ENCODE results near the gene ELF5.

ELF5 gene

DNA sequence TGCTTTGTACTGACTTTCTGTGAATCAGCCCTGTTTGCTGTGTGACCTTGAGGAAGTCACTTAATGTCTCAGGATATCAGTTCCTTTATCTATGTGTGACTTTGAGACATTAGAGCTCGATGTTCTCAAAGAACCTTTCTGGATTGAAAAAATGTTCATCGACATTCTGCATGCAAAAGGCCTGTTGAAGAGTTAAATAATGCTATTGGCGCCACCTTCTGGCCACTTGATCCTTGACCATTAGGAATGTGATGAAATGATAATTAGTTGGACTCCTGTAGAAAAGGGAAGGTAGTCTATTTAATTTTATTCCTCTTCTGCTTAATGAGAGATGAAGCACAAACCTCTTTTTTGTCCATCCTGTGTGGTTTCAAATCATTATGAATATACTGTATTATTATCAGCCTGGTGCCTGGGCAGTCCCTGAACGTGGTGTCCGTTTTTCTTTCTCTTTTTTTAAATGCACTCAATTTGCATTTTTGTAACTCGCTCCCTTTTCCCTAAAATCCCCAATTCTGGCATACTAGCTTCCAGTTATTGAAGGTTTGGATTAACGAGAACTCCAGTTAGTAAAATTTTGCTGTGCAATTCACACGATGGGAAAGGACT is 20.7 kb downstream of the ELF5 start:
- DNase-seq (ENCODE audit: low read depth in 2 of 2) = peak in 1 of 2 experiments; percentile 51

GRCh38 chr11:34490304-34490703 is 23.3 kb downstream of the ELF5 start:
- no peak for DNase-seq (ENCODE audit: low read depth in 2 of 2)

GRCh38 chr11:34488855-34489557 is 24.6 kb downstream of the ELF5 start:
- DNase-seq (ENCODE audit: low read depth in 2 of 2) = no peak

DNA sequence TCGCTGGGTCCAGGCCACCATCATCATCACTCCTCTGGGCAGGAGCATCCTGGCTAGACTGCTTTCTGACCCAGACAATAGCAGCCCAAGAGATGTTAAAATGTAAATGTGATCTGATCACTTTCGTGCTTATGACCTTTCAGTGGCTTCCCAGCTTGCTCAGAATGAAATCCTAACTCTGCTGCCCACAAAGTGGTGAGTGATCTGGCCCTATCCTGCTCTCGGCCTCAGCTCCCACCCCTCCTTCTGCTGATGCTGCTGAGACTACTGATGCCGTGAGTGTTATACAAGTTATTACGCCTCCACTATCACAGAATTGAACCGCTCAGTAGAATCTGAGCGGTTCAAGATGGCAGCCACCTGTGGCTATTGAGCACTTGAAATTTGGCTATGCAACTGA is 26.2 kb downstream of the ELF5 start:
- no peak for DNase-seq (ENCODE audit: low read depth in 2 of 2)

DNA sequence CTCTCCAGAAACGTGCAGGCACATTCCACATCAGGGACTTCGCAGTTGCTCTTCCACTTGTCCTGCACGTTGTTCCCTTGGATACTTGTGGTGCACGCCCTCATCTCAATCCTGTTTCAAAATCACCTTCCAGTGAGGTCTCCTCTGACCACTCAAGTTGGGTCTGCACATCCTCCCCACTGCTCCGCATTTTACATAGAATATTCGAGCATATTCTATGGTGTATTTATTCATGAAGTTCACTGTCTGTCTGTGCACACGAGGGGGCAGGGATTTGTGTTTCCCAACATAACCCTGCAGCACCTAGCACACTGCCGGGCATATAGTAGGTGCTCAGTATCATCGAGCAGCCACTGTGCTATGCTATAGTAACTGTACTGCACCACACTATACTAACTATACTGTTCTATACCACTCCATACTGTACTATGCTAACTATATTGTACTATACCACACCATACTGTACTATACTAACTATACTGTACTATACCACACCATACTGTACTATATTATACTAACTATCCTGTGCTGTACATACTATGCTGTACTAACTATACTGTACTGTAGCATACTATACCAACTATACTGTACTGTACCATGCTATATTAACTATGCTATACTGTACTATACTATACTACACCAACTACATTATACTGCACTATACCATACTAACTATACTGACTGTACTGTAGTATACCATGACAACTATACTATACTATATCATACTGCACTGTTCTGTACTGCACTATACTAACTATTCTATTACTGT is 30.3 kb downstream of the ELF5 start:
- no peak for DNase-seq (ENCODE audit: low read depth in 2 of 2)

- DNase-seq (ENCODE audit: low read depth in 2 of 2) = no peak
These were observed 32.3 kb downstream of the ELF5 start for GRCh38 chr11:34481307-34481706.

DNA sequence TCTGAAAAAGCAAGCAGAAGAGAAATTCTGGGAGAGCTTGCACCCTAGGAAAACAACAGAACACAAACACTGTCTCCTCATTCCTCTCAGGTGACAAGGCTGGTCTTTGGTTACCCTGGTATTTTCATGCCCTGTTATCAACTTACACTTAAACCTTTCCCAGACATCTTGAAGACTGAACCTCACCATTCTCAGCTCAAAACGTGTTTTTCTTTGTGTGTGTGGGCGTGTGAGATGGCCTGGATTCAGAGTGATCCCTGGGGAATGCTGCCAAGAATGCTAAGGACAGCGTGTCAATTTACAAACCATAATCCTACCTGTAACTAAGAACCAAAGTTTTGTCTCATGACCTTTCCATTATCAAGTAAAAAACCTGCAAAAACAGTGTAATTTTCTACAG is 33.3 kb downstream of the ELF5 start:
- DNase-seq (ENCODE audit: low read depth in 2 of 2) = no peak

DNA sequence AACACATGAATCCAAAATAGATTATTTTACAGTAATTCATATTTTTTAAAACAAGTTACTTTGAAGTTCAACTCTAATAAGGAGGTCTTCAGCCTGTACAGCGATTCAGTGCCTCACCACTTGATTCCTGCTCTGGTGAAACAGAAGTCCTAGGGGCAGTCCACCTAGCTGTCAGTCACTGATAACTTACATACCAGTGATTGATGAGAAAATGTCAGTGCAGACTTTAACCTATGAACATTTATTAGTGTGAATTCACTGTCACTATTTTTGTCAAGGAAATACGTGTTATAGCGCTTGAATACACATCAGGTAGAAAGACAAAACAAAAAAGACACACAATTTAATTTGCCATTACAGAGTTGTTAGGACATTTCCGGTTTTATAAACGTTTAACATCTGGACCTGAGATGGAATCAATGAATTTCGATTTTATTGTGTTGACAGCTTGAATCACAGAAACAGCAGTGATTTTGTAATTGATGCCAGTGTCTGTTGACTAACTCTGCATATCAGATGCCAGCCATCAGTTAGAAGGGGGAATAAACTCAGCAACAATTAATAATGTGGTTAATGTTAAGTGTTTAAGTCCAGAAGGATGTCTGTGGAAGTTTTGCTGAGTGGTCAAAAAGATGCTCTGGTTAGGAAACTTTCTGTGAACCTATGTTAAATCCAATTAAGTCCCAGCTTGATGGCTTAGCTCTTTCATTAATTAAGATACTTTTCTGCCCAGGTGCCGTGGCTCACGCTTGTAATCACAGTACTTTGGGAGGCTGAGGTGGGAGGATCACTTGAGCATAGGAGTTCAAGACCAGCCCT is 34.5 kb downstream of the ELF5 start:
- no peak for DNase-seq (ENCODE audit: low read depth in 2 of 2)

DNA sequence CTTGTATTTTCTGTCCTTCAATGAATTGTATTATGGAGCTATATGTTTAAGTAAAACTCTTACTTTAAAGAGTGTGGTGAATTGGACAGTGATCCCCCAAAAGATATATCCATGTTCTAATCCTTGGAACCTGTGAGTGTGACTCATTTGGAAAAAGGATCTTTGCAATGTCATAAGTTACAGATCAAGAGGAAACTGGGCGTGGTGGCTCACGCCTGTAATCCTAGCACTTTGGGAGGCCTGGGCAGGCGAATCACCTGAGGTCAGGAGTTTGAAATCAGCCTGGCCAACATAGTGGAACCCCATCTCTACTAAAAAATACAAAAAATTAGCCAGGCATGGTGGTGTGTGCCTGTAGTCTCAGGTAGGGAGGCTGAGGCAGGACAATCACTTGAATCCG is 36.7 kb downstream of the ELF5 start:
- DNase-seq (ENCODE audit: low read depth in 2 of 2) = no peak

- no peak for DNase-seq (ENCODE audit: low read depth in 2 of 2)
These were observed 37.9 kb downstream of the ELF5 start for GRCh38 chr11:34475656-34476055.

- DNase-seq (ENCODE audit: low read depth in 2 of 2) = no peak
These were observed 39.9 kb downstream of the ELF5 start for GRCh38 chr11:34473603-34474169.

- DNase-seq (ENCODE audit: low read depth in 2 of 2) = peak in 1 of 2 experiments; percentile 41
These were observed 45.3 kb downstream of the ELF5 start for GRCh38 chr11:34468209-34468841.

DNA sequence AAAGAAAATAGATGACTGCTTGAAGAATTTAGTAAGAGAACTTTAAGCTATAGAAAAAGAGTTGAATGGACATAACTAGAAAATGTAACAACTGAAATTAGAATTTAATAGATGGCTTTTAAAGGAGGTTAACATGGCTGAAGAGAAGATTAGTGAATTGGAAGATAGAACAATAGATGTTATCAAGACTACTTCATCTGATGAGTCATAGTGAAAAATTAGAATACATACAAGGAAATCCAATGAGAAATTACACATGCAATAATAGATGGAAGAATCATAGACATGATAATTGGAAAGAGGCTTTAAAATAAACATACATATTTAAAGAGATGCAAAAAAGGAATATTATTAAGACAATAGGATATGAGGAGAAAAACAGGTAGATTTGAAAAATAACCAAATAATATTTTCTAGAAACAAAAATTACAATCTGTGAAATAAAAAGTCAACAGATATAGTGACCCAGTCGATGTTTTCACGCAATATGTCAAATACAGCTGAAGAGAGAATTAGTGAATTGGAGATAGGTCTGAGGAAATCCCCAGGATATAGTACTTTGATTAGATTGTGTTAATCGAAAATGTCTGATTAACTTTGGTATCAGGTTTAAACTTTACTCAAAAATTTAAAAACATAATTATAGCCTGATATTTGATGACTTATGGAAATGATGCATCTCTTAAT is 46.6 kb downstream of the ELF5 start:
- DNase-seq (ENCODE audit: low read depth in 2 of 2) = no peak

DNA sequence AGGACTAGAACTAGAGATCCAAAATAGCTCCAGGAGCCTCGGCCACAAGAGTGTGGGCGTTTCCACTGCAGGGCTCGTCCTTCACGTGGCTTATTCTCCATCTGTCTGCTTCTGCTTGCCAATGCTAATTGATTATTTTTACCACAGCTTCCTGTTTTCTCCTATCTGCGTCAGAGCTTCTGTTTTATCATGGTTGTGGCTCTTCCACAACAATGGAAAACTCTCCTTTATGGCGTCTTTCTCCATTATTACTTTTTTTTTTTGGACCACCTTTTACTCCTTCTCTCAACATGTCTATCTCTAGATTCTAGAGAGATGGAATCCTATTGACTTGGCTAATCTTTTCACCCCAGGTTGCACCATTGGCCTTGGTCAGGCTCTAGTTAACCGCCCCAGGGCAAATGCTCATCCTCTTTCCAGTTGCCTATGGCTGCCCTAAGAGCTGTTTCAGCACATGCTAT is 49.0 kb downstream of the ELF5 start:
- no peak for DNase-seq (ENCODE audit: low read depth in 2 of 2)

DNA sequence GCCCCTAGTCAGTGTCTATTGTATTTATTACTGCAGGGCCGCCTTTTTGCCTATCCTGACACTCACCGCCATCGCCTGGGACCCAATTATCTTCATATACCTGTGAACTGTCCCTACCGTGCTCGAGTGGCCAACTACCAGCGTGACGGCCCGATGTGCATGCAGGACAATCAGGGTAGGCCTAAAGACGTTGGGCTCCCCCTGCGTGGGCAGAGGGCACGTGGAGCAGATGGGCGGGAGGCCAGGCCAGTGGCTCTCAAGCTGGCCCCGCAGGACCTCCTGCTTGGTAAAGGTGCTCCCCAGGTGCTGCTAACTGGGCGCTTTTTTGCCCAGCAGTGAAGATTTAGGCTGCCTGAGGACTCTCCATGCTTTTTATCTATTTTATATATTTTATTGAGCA is 52.4 kb downstream of the ELF5 start:
- DNase-seq (ENCODE audit: low read depth in 2 of 2) = no peak

DNA sequence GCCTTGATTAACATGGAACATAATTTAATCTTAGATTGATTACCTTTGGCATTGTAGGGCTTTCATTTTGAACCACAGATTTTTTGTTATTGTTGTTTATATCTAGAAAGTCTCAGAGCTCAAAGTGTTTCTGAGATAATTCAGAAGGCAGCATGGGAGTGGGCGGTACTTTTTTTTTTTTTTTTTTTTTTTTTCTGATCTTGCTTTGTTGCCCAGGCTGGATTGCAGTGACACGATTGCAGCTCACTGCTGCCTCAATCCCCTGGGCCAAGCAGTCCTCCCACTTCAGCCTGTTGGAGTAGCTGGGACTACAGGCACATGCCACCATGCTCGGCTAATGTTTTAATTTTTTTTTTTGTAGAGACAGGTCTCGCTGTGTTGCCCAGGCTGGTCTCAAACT is 53.3 kb downstream of the ELF5 start:
- DNase-seq (ENCODE audit: low read depth in 2 of 2) = no peak

- DNase-seq (ENCODE audit: low read depth in 2 of 2) = no peak
These were observed 54.0 kb downstream of the ELF5 start for GRCh38 chr11:34459507-34460162.

- no peak for DNase-seq (ENCODE audit: low read depth in 2 of 2)
These were observed 55.1 kb downstream of the ELF5 start for GRCh38 chr11:34458525-34458924.

DNA sequence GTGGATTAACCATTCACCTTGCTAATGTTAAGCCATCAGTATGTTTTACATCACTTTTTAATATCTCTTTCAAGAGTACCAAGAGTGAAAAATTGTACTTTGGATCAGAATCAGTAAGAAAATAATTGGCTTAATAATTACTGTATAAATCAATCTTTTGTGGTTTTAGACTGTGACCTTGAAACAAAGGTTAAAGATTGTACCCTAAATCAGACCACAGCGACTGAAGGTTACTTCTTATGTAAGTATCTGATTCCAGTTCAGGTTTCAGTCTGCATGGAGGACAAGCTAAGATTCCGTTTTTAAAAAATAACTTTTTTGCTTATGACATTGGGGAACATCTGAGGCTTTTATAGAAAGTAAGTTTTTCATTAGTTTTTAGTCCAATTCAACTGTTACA is 56.0 kb downstream of the ELF5 start:
- no peak for DNase-seq (ENCODE audit: low read depth in 2 of 2)
